GM23338 (cell line): ENCODE measurements around the gene ITPR2.

Experiments used
- EZH2 ChIP-seq: fragments of 200-600 bp; sonication (generic); IDR thresholded peaks from one replicate; pipeline ENCODE4 v1.8.0; 2017; ENCODE audit warnings: antibody characterized with exemption, mild to moderate bottlenecking, low read depth; ENCODE audit not compliant: unreplicated experiment
- EZH2phosphoT487 ChIP-seq: fragments of 200-600 bp; sonication (generic); IDR thresholded peaks from one replicate; pipeline ENCODE4 v1.8.1; 2018; ENCODE audit warnings: antibody characterized with exemption; ENCODE audit not compliant: unreplicated experiment
- JUNB ChIP-seq: IDR thresholded peaks from one replicate; pipeline ENCODE4 v1.6.1; 2016; ENCODE audit warnings: antibody characterized with exemption; ENCODE audit not compliant: unreplicated experiment
- POLR2AphosphoS5 ChIP-seq: IDR thresholded peaks from 2 replicates; pipeline ENCODE4 v1.6.1; 2016; ENCODE audit warnings: antibody characterized with exemption, low read depth
- TF ChIP-seq, protein P1 (sequence below), 2 experiments: fragments of 200-600 bp in 1 of 2; sonication (generic) in 1 of 2; conservative IDR thresholded peaks; 2 replicates each; pipeline versions ENCODE4 v1.5.1 to v1.6.1; 2016 to 2017; ENCODE audit warnings: antibody characterized with exemption in 2 of 2, low read depth in 2 of 2, mild to moderate bottlenecking in 2 of 2, moderate library complexity in 1 of 2
- TF ChIP-seq, protein P2 (sequence below): IDR thresholded peaks from one replicate; pipeline ENCODE4 v1.6.1; 2018; ENCODE audit warnings: antibody characterized with exemption; ENCODE audit not compliant: unreplicated experiment

DNA sequence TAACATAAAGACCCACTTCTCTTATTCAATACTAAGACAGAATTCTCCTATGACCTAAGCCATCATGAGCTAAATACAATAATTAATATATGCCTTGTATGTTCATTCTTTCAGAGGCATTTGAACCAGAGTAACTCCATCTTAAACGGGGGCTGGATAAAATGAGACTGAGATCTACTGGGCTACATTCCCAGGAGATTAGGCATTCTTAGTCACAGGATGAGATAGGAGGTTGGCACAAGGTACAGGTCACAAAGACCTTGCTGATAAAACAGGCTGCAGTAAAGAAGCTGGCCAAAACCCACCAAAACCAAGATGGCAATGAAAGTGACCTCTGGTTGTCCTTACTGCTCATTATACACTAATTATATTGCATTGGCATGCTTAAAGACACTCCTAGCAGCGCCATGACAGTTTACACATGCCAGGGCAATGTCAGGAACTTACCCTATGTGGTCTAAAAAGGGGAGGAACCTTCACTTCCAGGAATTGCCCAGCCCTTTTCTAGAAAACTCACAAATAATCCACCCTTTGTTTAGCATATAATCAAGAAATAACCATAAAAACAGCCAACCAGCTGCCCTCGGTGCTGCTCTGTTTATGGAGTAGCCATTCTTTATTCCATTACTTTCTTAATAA is 376.9 kb downstream of the ITPR2 start:
- TF ChIP-seq, protein P1, sequence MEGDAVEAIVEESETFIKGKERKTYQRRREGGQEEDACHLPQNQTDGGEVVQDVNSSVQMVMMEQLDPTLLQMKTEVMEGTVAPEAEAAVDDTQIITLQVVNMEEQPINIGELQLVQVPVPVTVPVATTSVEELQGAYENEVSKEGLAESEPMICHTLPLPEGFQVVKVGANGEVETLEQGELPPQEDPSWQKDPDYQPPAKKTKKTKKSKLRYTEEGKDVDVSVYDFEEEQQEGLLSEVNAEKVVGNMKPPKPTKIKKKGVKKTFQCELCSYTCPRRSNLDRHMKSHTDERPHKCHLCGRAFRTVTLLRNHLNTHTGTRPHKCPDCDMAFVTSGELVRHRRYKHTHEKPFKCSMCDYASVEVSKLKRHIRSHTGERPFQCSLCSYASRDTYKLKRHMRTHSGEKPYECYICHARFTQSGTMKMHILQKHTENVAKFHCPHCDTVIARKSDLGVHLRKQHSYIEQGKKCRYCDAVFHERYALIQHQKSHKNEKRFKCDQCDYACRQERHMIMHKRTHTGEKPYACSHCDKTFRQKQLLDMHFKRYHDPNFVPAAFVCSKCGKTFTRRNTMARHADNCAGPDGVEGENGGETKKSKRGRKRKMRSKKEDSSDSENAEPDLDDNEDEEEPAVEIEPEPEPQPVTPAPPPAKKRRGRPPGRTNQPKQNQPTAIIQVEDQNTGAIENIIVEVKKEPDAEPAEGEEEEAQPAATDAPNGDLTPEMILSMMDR (conservative IDR thresholded peaks at IDR 0.05; ENCODE audit: low read depth in 2 of 2), result no peak
- no peak for TF ChIP-seq POLR2AphosphoS5
- TF ChIP-seq, protein P2, sequence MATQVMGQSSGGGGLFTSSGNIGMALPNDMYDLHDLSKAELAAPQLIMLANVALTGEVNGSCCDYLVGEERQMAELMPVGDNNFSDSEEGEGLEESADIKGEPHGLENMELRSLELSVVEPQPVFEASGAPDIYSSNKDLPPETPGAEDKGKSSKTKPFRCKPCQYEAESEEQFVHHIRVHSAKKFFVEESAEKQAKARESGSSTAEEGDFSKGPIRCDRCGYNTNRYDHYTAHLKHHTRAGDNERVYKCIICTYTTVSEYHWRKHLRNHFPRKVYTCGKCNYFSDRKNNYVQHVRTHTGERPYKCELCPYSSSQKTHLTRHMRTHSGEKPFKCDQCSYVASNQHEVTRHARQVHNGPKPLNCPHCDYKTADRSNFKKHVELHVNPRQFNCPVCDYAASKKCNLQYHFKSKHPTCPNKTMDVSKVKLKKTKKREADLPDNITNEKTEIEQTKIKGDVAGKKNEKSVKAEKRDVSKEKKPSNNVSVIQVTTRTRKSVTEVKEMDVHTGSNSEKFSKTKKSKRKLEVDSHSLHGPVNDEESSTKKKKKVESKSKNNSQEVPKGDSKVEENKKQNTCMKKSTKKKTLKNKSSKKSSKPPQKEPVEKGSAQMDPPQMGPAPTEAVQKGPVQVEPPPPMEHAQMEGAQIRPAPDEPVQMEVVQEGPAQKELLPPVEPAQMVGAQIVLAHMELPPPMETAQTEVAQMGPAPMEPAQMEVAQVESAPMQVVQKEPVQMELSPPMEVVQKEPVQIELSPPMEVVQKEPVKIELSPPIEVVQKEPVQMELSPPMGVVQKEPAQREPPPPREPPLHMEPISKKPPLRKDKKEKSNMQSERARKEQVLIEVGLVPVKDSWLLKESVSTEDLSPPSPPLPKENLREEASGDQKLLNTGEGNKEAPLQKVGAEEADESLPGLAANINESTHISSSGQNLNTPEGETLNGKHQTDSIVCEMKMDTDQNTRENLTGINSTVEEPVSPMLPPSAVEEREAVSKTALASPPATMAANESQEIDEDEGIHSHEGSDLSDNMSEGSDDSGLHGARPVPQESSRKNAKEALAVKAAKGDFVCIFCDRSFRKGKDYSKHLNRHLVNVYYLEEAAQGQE, result no peak
- no peak for TF ChIP-seq JUNB
- TF ChIP-seq EZH2, result no peak
- TF ChIP-seq EZH2phosphoT487, result no peak
